Body of pancreas (tissue), 4 donors: Measurements from ENCODE around the gene CDT1. TPM values are rescaled to one million over a fixed set of nuclear protein-coding genes. Genes with fewer than 3 reads are reported as not detected.

ENCODE experiments used
- ATAC-seq: fragments of 150-250 bp; one replicate; pipeline ENCODE4 v1.9.1; 2016
- DNase-seq, 4 donors: peaks; one replicate each; pipeline ENCODE4 v3.0.0-alpha.2; 2019
- H3K27ac ChIP-seq, 4 donors: fragments of 200-600 bp; sonication (generic); 1 replicate in 3 of 4; 2 replicates in 1 of 4; pipeline versions ENCODE4 v1.5.1 to v1.6.1; 2016 to 2019; ENCODE audit warnings: mild to moderate bottlenecking in 1 of 4, mixed read lengths in 1 of 4, moderate library complexity in 1 of 4
- H3K27me3 ChIP-seq, 2 donors: fragments of 200-600 bp; sonication (generic); one replicate each; pipeline ENCODE4 v1.6.0; 2016; ENCODE audit warnings: mild to moderate bottlenecking in 1 of 2
- H3K36me3 ChIP-seq, 2 donors: fragments of 200-600 bp; sonication (generic); replicated peaks in 1 of 2; 2 replicates each; pipeline ENCODE4 v1.5.1; 2016; ENCODE audit warnings: low read depth in 2 of 2; ENCODE audit not compliant: insufficient read depth in 1 of 2
- H3K4me1 ChIP-seq: fragments of 200-600 bp; sonication (generic); one replicate; pipeline ENCODE4 v1.6.0; 2016
- H3K4me3 ChIP-seq, 2 donors: fragments of 200-600 bp; sonication (generic); 1 replicate in 1 of 2; 2 replicates in 1 of 2; pipeline ENCODE4 v1.5.1; 2016 to 2019
- H3K9me3 ChIP-seq, 3 donors: fragments of 200-600 bp; sonication (generic); 1 replicate in 2 of 3; 2 replicates in 1 of 3; pipeline ENCODE4 v1.5.1; 2016
- CTCF ChIP-seq, 7 experiments: fragments of 450-650 bp in 4 of 7; fragments of 200-600 bp in 3 of 7; sonication (generic) in 3 of 7; IDR thresholded peaks; one replicate each; pipeline ENCODE4 v1.5.1; 2016 to 2019; ENCODE audit warnings: antibody characterized with exemption in 7 of 7
- POLR2A ChIP-seq, 3 donors: fragments of 450-650 bp; IDR thresholded peaks; one replicate each; pipeline ENCODE4 v1.6.1; 2016; ENCODE audit warnings: antibody characterized with exemption in 3 of 3, mild to moderate bottlenecking in 2 of 3
- WGBS, 2 donors: methylation state at CpG; one replicate each; pipeline ENCODE4 v1.1.5; 2017; 5-methylcytosine and 5-hydroxymethylcytosine counted together
- intact Hi-C: fragments of 100-400 bp; cut with DNase I; formaldehyde crosslinking; loops from one replicate; pipeline ENCODE4 v1.15.1; 2023
- total RNA-seq, 2 donors: library from RNA; depleted of rRNA; stranded (reverse); fragments of >200 nt; gene quantifications; one replicate each; pipeline ENCODE4 v1.1.0, GENCODE V29; 2016

The CDT1 gene
- total RNA-seq, 2 donors from 2014 or later: 7.6 TPM; not detected in 1

GRCh38 chr16:88804552-88805339, 1.2 kb downstream of the CDT1 start:
- H3K4me1 ChIP-seq: peaks cover 31% of the 10 kb centered on the region
- no peak overlapping the region for H3K4me3 ChIP-seq
- 0 to 20% methylated on average over 11 to 37 of the region's 39 CpGs for WGBS, 2 donors
- intact Hi-C loops: no loop called here
- no peaks in the 10 kb centered on the region for H3K27me3 ChIP-seq
- H3K36me3 ChIP-seq: no peaks in the 10 kb centered on the region
- no peak for TF ChIP-seq POLR2A (IDR thresholded peaks at IDR 0.05)
- no peak for TF ChIP-seq CTCF (IDR thresholded peaks at IDR 0.05)
- H3K27ac ChIP-seq: no peak overlapping the region
- no peak for ATAC-seq
- peak in 2 of 4 donors; percentile 40 to 45 for DNase-seq
- no peaks in the 10 kb centered on the region for H3K9me3 ChIP-seq

- Histone ChIP-seq H3K36me3 (no peaks in the 10 kb centered on the region), H3K27ac (no peak overlapping the region), H3K27me3 (no peaks in the 10 kb centered on the region), H3K4me1 (peaks cover 37% of the 10 kb centered on the region), H3K4me3 (no peak overlapping the region), H3K9me3 (no peaks in the 10 kb centered on the region)
- WGBS, 2 donors: 75 to 76% methylated on average over 4 to 21 of the region's 22 CpGs
- intact Hi-C loops: no loop called here
- TF ChIP-seq POLR2A (IDR thresholded peaks at IDR 0.05) (no peak), CTCF (IDR thresholded peaks at IDR 0.05) (no peak)
- no peak for ATAC-seq
- DNase-seq: no peak
These were observed 1.7 kb downstream of the CDT1 start for GRCh38 chr16:88805340-88805715.

GRCh38 chr16:88805887-88806393, 2.4 kb downstream of the CDT1 start:
- WGBS, 2 donors: 88% methylated on average over 20 of the region's 21 CpGs; no CpG with 5 or more reads in 1 of the 2 donors
- Histone ChIP-seq H3K4me3 (no peak overlapping the region), H3K9me3 (no peaks in the 10 kb centered on the region), H3K36me3 (no peaks in the 10 kb centered on the region), H3K4me1 (peaks cover 43% of the 10 kb centered on the region), H3K27me3 (no peaks in the 10 kb centered on the region), H3K27ac (no peak overlapping the region)
- no peak for DNase-seq
- no peak for TF ChIP-seq POLR2A (IDR thresholded peaks at IDR 0.05)
- no peak for TF ChIP-seq CTCF (IDR thresholded peaks at IDR 0.05)
- intact Hi-C loops: no loop called here
- no peak for ATAC-seq

GRCh38 chr16:88806491-88807111, 3.0 kb downstream of the CDT1 start:
- Histone ChIP-seq H3K9me3 (no peaks in the 10 kb centered on the region), H3K27ac (no peak overlapping the region), H3K27me3 (no peaks in the 10 kb centered on the region), H3K36me3 (no peaks in the 10 kb centered on the region), H3K4me3 (no peak overlapping the region), H3K4me1 (peaks cover 49% of the 10 kb centered on the region)
- intact Hi-C loops: no loop called here
- DNase-seq (no peak), ATAC-seq (no peak)
- TF ChIP-seq CTCF (IDR thresholded peaks at IDR 0.05): no peak
- TF ChIP-seq POLR2A (IDR thresholded peaks at IDR 0.05): no peak
- 82% methylated on average over 26 of the region's 27 CpGs; no CpG with 5 or more reads in 1 of the 2 donors for WGBS, 2 donors
